GM13977 (cell line): ENCODE results near the gene SKI.

Source experiments
- DNase-seq: peaks from one replicate; pipeline ENCODE4 v3.0.0; 2012; ENCODE audit warnings: low spot score
- CTCF ChIP-seq: IDR thresholded peaks from 2 replicates; pipeline ENCODE4 v1.5.1; 2012; ENCODE audit warnings: mild to moderate bottlenecking, control low read depth; ENCODE audit not compliant: insufficient read depth; ENCODE audit errors: extremely low read depth, missing control alignments
- in situ Hi-C: fragments of 300-500 bp; cut with MboI; formaldehyde crosslinking; loops from one replicate; pipeline ENCODE4 v1.12.0; 2022; ENCODE audit warnings: low sequenced_read_pairs, low pct_unique_long_range_greater_than_20kb, mixed read lengths, inconsistent platforms; ENCODE audit not compliant: unreplicated experiment

Gene SKI

GRCh38 chr1:2273401-2274090 is 45.4 kb downstream of the SKI start:
- DNase-seq, result no peak
- in situ Hi-C loops, result no loop called here
- no peak for TF ChIP-seq CTCF

- in situ Hi-C loops, result no loop called here
These were observed 46.3 kb downstream of the SKI start for GRCh38 chr1:2274231-2274928.

GRCh38 chr1:2274929-2275475 is 46.9 kb downstream of the SKI start:
- no peak for DNase-seq
- no peak for TF ChIP-seq CTCF
- in situ Hi-C loops, result no loop called here

More at GRCh38 chr1:2274231-2274928, 46.3 kb downstream of the SKI start:
- no peak for DNase-seq
- no peak for TF ChIP-seq CTCF

GRCh38 chr1:2275796-2276536 is 47.8 kb downstream of the SKI start:
- TF ChIP-seq CTCF, result no peak
- DNase-seq, result no peak
- in situ Hi-C loops, result no loop called here

GRCh38 chr1:2276803-2277580 is 48.9 kb downstream of the SKI start:
- no peak for TF ChIP-seq CTCF
- DNase-seq, result no peak
- in situ Hi-C loops, result no loop called here
